Measurements from ENCODE around the gene EML1.

GRCh38 chr14:99855271-99855670, 62.1 kb downstream of the EML1 start:
- TF ChIP-seq, protein P1, sequence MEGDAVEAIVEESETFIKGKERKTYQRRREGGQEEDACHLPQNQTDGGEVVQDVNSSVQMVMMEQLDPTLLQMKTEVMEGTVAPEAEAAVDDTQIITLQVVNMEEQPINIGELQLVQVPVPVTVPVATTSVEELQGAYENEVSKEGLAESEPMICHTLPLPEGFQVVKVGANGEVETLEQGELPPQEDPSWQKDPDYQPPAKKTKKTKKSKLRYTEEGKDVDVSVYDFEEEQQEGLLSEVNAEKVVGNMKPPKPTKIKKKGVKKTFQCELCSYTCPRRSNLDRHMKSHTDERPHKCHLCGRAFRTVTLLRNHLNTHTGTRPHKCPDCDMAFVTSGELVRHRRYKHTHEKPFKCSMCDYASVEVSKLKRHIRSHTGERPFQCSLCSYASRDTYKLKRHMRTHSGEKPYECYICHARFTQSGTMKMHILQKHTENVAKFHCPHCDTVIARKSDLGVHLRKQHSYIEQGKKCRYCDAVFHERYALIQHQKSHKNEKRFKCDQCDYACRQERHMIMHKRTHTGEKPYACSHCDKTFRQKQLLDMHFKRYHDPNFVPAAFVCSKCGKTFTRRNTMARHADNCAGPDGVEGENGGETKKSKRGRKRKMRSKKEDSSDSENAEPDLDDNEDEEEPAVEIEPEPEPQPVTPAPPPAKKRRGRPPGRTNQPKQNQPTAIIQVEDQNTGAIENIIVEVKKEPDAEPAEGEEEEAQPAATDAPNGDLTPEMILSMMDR (conservative IDR thresholded peaks at IDR 0.05; ENCODE audit: low read depth, low read length), result no peak
- no peak for TF ChIP-seq EZH2 (IDR thresholded peaks at IDR 0.05; ENCODE audit: low read length, unreplicated experiment)
- no peak for TF ChIP-seq EZH2phosphoT487 (IDR thresholded peaks at IDR 0.05; ENCODE audit: borderline replicate concordance, low read length)

Measured in PC-3 (cell line).